ENCODE data around the gene KRTAP6-2. TPM values are rescaled to one million over a fixed set of nuclear protein-coding genes. Genes with fewer than 3 reads are reported as not detected.

The KRTAP6-2 gene
- total RNA-seq, 1 donor from 2014 or later = not detected

DNA sequence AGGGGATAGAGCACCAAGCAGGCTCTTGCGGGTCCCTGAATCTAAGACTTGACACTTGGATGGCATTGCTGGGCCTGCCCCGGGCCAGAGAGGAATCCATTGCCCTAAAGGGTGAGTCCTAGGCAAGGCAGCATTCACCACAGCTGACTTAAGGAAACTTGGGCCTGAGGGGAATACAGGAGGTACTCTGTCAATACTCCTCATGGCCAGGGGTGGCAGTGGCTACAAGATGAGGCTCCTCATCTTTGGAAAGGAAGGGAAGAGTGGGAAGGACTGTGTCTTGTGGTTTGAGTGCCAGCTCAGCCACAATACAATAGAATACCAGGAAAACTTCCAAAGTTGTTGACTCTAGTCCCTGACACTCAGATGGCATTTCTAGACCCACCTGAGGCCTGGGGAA, 7.3 kb upstream of the KRTAP6-2 start:
- DNase-seq (ENCODE audit: extremely low spot score in 2 of 2) = no peak

DNA sequence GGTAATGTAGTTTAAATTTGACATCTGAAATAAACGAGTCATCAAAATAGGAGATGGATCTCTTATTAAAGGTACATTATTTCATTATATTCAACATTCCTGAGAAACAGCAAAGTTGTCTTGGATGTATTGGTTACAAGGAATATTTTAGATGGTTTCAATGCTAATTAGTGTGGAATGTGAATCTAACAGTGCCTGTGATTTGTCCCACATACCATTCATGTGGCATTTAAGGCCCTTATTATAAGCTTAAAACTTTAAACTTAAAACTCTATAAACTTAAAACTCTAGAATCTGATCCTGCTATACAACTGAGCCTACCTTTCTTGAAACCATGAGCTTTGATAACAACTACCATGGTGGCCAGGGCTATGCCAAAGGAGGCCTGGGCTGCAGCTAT, 2.1 kb upstream of the KRTAP6-2 start, which contains the start of gene KRTAP22-1:
TSS of gene KRTAP22-1 (plus strand) at position 301 of the 400 bp plus-strand sequence.
- H3K4me3 ChIP-seq = no peak within 1 kb of the TSS
- H3K27ac ChIP-seq = no peak within 1 kb of the TSS
- no peak for DNase-seq (ENCODE audit: extremely low spot score in 2 of 2)
- no peaks in the 10 kb centered on the region for H3K9me3 ChIP-seq
- no peaks in the 10 kb centered on the region for H3K36me3 ChIP-seq
- intact Hi-C loops (cut with DNase I) = no loop called here
- H3K4me1 ChIP-seq = no peaks in the 10 kb centered on the region
- TF ChIP-seq POLR2AphosphoS5 (IDR thresholded peaks at IDR 0.05; ENCODE audit: insufficient read depth in 1 of 2, low read depth in 1 of 2) = no peak
- TF ChIP-seq, protein P1, sequence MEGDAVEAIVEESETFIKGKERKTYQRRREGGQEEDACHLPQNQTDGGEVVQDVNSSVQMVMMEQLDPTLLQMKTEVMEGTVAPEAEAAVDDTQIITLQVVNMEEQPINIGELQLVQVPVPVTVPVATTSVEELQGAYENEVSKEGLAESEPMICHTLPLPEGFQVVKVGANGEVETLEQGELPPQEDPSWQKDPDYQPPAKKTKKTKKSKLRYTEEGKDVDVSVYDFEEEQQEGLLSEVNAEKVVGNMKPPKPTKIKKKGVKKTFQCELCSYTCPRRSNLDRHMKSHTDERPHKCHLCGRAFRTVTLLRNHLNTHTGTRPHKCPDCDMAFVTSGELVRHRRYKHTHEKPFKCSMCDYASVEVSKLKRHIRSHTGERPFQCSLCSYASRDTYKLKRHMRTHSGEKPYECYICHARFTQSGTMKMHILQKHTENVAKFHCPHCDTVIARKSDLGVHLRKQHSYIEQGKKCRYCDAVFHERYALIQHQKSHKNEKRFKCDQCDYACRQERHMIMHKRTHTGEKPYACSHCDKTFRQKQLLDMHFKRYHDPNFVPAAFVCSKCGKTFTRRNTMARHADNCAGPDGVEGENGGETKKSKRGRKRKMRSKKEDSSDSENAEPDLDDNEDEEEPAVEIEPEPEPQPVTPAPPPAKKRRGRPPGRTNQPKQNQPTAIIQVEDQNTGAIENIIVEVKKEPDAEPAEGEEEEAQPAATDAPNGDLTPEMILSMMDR (IDR thresholded peaks at IDR 0.05) = no peak
- no peak for TF ChIP-seq POLR2A (IDR thresholded peaks at IDR 0.05)
- H3K27me3 ChIP-seq = no peaks in the 10 kb centered on the region

More for the DNA sequence above, 7.3 kb upstream of the KRTAP6-2 start:
- Histone ChIP-seq H3K4me1 (no peaks in the 10 kb centered on the region), H3K9me3 (no peaks in the 10 kb centered on the region), H3K27me3 (no peaks in the 10 kb centered on the region), H3K4me3 (no peak overlapping the region), H3K36me3 (no peaks in the 10 kb centered on the region), H3K27ac (no peak overlapping the region)
- TF ChIP-seq POLR2AphosphoS5 (IDR thresholded peaks at IDR 0.05; ENCODE audit: insufficient read depth in 1 of 2, low read depth in 1 of 2) (no peak), POLR2A (IDR thresholded peaks at IDR 0.05) (no peak)
- TF ChIP-seq, protein P1 (IDR thresholded peaks at IDR 0.05) = no peak
- intact Hi-C loops (cut with DNase I) = no loop called here

DNA sequence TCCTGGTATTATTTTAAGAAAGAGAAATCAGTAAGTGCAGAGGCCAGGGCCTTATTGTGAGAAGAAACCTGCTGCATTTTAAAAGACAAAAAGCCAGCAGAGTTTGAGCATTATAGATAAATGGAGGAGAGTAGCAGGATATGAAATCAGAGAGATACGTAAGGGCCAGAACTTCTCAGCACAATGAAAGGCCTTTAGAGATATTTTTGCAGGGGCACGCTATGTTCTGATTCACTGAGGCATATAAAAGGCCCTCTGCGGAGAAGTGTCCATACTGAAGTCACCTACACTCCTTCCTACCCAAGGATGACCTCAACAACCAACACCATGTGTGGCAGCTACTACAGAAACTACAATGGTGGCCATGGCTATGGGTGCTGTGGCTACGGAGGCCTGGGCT, 6.6 kb downstream of the KRTAP6-2 start, which contains the start of gene KRTAP6-3:
TSS of gene KRTAP6-3 (plus strand) at position 301 of the 400 bp plus-strand sequence. CDS start at position 307, 6 bp downstream.
- Histone ChIP-seq H3K4me1 (no peaks in the 10 kb centered on the region), H3K27me3 (no peaks in the 10 kb centered on the region), H3K27ac (no peak within 1 kb of the TSS), H3K9me3 (no peaks in the 10 kb centered on the region), H3K4me3 (no peak within 1 kb of the TSS), H3K36me3 (no peaks in the 10 kb centered on the region)
- DNase-seq (ENCODE audit: extremely low spot score in 2 of 2) = no peak
- intact Hi-C loops (cut with DNase I) = no loop called here
- no peak for TF ChIP-seq POLR2AphosphoS5 (IDR thresholded peaks at IDR 0.05; ENCODE audit: insufficient read depth in 1 of 2, low read depth in 1 of 2)

DNA sequence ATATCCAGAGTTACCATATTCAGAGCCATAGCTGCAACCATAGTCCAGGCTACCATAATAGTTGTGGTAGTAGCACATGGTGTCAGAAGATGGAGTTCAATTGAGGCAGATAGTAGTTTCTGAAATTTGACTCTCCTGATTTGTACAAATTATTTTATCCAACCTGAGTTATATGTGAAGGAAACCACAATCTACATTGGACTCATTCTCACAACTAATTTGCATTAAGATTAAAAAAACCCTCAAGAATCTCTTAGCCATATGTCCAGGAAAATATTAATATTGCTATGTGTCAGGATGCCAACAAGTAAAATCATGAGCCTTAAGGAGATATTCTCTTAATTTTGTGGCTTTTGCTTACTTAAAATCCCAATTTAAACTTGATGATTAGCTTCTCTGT, 8.4 kb downstream of the KRTAP6-2 start, which contains the start of gene KRTAP22-2:
TSS of gene KRTAP22-2 (minus strand) at position 101 of the 400 bp plus-strand sequence.
- TF ChIP-seq POLR2AphosphoS5 (IDR thresholded peaks at IDR 0.05; ENCODE audit: insufficient read depth in 1 of 2, low read depth in 1 of 2) = no peak
- TF ChIP-seq, protein P1 (IDR thresholded peaks at IDR 0.05) = no peak
- TF ChIP-seq POLR2A (IDR thresholded peaks at IDR 0.05) = no peak
- H3K9me3 ChIP-seq = no peaks in the 10 kb centered on the region
- no peak for DNase-seq (ENCODE audit: extremely low spot score in 2 of 2)
- intact Hi-C loops (cut with DNase I) = no loop called here
- no peak within 1 kb of the TSS for H3K27ac ChIP-seq
- no peak within 1 kb of the TSS for H3K4me3 ChIP-seq
- H3K27me3 ChIP-seq = no peaks in the 10 kb centered on the region
- H3K36me3 ChIP-seq = no peaks in the 10 kb centered on the region
- H3K4me1 ChIP-seq = no peaks in the 10 kb centered on the region

DNA sequence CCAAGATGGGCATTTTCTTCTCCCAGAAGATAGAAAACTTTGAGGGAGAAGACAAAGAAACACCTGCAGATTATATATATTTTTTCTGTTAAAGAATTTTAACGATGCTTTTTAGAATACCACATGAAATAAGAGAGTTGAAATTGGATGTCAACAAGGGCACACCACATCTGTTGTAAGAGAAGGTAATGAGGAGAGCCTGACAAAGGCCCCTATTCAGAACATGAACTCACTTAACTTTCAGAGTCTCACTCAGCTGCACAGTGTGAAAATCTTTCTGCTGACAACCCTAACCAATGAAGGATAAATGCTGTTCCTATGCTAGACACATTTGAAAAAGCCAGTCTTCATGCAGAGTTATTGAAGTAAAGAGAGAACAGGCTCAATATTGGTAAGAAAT, 15.8 kb downstream of the KRTAP6-2 start:
- TF ChIP-seq POLR2AphosphoS5 (IDR thresholded peaks at IDR 0.05; ENCODE audit: insufficient read depth in 1 of 2, low read depth in 1 of 2) (no peak), POLR2A (IDR thresholded peaks at IDR 0.05) (no peak)
- TF ChIP-seq, protein P1 (IDR thresholded peaks at IDR 0.05) = no peak
- Histone ChIP-seq H3K4me1 (no peaks in the 10 kb centered on the region), H3K27me3 (no peaks in the 10 kb centered on the region), H3K36me3 (no peaks in the 10 kb centered on the region), H3K27ac (no peak overlapping the region), H3K4me3 (no peak overlapping the region), H3K9me3 (no peaks in the 10 kb centered on the region)
- intact Hi-C loops (cut with DNase I) = no loop called here
- no peak for DNase-seq (ENCODE audit: extremely low spot score in 2 of 2)

Measured in vagina (tissue), 2 donors.